AG10803 (cell line): Measurements from ENCODE around the gene RDH5.

Experiments
- DNase-seq: peaks from one replicate; pipeline ENCODE4 v3.0.0; 2010; ENCODE audit warnings: low read depth
- H3K4me3 ChIP-seq: 2 replicates; pipeline ENCODE4 v1.5.1; 2011; ENCODE audit warnings: mild to moderate bottlenecking, low read length, control low read depth
- CTCF ChIP-seq: conservative IDR thresholded peaks from 2 replicates; pipeline ENCODE4 v1.5.1; 2011; ENCODE audit warnings: mild to moderate bottlenecking, low read length, control low read depth, inconsistent platforms

The RDH5 gene

GRCh38 chr12:55728939-55729818 lies 9.0 kb downstream of the RDH5 start, which contains the start of gene CD63:
Gene CD63, minus strand, starts transcription at chr12:55729009. Its CDS starts 668 bp downstream, at chr12:55728341.
- no peak for TF ChIP-seq CTCF
- peak; percentile 89 for DNase-seq

GRCh38 chr12:55729819-55730818 lies 9.9 kb downstream of the RDH5 start:
- DNase-seq: peak; percentile 62
- peak; percentile 25 for TF ChIP-seq CTCF
- peak overlapping the region; percentile 95 for H3K4me3 ChIP-seq

More at GRCh38 chr12:55728939-55729818, 9.0 kb downstream of the RDH5 start, which contains the start of gene CD63:
- H3K4me3 ChIP-seq: peak within 1 kb of the TSS; percentile 95

- H3K4me3 ChIP-seq: no peak overlapping the region
- no peak for DNase-seq
- TF ChIP-seq CTCF: no peak
Measured at GRCh38 chr12:55732288-55732687, 12.1 kb downstream of the RDH5 start.

GRCh38 chr12:55733021-55733555 lies 12.9 kb downstream of the RDH5 start:
- no peak for TF ChIP-seq CTCF
- DNase-seq: no peak
- no peak overlapping the region for H3K4me3 ChIP-seq

GRCh38 chr12:55733858-55734257 lies 13.7 kb downstream of the RDH5 start:
- TF ChIP-seq CTCF: no peak
- DNase-seq: no peak
- no peak overlapping the region for H3K4me3 ChIP-seq

GRCh38 chr12:55734595-55734994 lies 14.4 kb downstream of the RDH5 start:
- H3K4me3 ChIP-seq: no peak overlapping the region
- no peak for DNase-seq
- TF ChIP-seq CTCF: no peak
